ENCODE results near the gene RGS21. TPM values are rescaled to one million over a fixed set of nuclear protein-coding genes. Genes with fewer than 3 reads are reported as not detected.

Gene RGS21
- total RNA-seq, 1 donor from 2014 or later: not detected

GRCh38 chr1:192382758-192383157, 66.0 kb downstream of the RGS21 start:
- peaks cover 3% of the 10 kb centered on the region for H3K36me3 Mint-ChIP-seq (ENCODE audit: unreplicated experiment)
- TF ChIP-seq CTCF (IDR thresholded peaks at IDR 0.05): no peak
- no peak overlapping the region for H3K27ac Mint-ChIP-seq (ENCODE audit: unreplicated experiment)
- no peak for DNase-seq (ENCODE audit: extremely low spot score, unreplicated experiment)
- H3K4me3 Mint-ChIP-seq (ENCODE audit: unreplicated experiment): no peak overlapping the region
- no peaks in the 10 kb centered on the region for H3K27me3 Mint-ChIP-seq (ENCODE audit: unreplicated experiment)
- peaks cover 24% of the 10 kb centered on the region for H3K9me3 Mint-ChIP-seq (ENCODE audit: unreplicated experiment)
- H3K4me1 Mint-ChIP-seq (ENCODE audit: unreplicated experiment): peaks cover 17% of the 10 kb centered on the region

GRCh38 chr1:192386051-192386650, 69.4 kb downstream of the RGS21 start:
- H3K27ac Mint-ChIP-seq (ENCODE audit: unreplicated experiment): no peak overlapping the region
- peaks cover 24% of the 10 kb centered on the region for H3K9me3 Mint-ChIP-seq (ENCODE audit: unreplicated experiment)
- no peaks in the 10 kb centered on the region for H3K27me3 Mint-ChIP-seq (ENCODE audit: unreplicated experiment)
- H3K4me3 Mint-ChIP-seq (ENCODE audit: unreplicated experiment): no peak overlapping the region
- DNase-seq (ENCODE audit: extremely low spot score, unreplicated experiment): no peak
- TF ChIP-seq CTCF (IDR thresholded peaks at IDR 0.05): no peak
- peaks cover 3% of the 10 kb centered on the region for H3K36me3 Mint-ChIP-seq (ENCODE audit: unreplicated experiment)
- no peaks in the 10 kb centered on the region for H3K4me1 Mint-ChIP-seq (ENCODE audit: unreplicated experiment)

GRCh38 chr1:192395211-192395610, 78.4 kb downstream of the RGS21 start:
- H3K4me3 Mint-ChIP-seq (ENCODE audit: unreplicated experiment): no peak overlapping the region
- H3K9me3 Mint-ChIP-seq (ENCODE audit: unreplicated experiment): no peaks in the 10 kb centered on the region
- H3K27ac Mint-ChIP-seq (ENCODE audit: unreplicated experiment): no peak overlapping the region
- no peaks in the 10 kb centered on the region for H3K36me3 Mint-ChIP-seq (ENCODE audit: unreplicated experiment)
- H3K4me1 Mint-ChIP-seq (ENCODE audit: unreplicated experiment): no peaks in the 10 kb centered on the region
- no peak for TF ChIP-seq CTCF (IDR thresholded peaks at IDR 0.05)
- no peak for DNase-seq (ENCODE audit: extremely low spot score, unreplicated experiment)
- H3K27me3 Mint-ChIP-seq (ENCODE audit: unreplicated experiment): no peaks in the 10 kb centered on the region

- DNase-seq (ENCODE audit: extremely low spot score, unreplicated experiment): no peak
- no peaks in the 10 kb centered on the region for H3K9me3 Mint-ChIP-seq (ENCODE audit: unreplicated experiment)
- no peaks in the 10 kb centered on the region for H3K27me3 Mint-ChIP-seq (ENCODE audit: unreplicated experiment)
- no peak for TF ChIP-seq CTCF (IDR thresholded peaks at IDR 0.05)
- H3K4me3 Mint-ChIP-seq (ENCODE audit: unreplicated experiment): no peak overlapping the region
- H3K4me1 Mint-ChIP-seq (ENCODE audit: unreplicated experiment): peaks cover 3% of the 10 kb centered on the region
- no peak overlapping the region for H3K27ac Mint-ChIP-seq (ENCODE audit: unreplicated experiment)
- no peaks in the 10 kb centered on the region for H3K36me3 Mint-ChIP-seq (ENCODE audit: unreplicated experiment)
Observed at GRCh38 chr1:192395895-192396294, 79.1 kb downstream of the RGS21 start.

GRCh38 chr1:192399161-192399560, 82.4 kb downstream of the RGS21 start:
- no peak for TF ChIP-seq CTCF (IDR thresholded peaks at IDR 0.05)
- Mint-ChIP-seq H3K27ac (ENCODE audit: unreplicated experiment) (no peak overlapping the region), H3K4me3 (ENCODE audit: unreplicated experiment) (no peak overlapping the region), H3K4me1 (ENCODE audit: unreplicated experiment) (peaks cover 24% of the 10 kb centered on the region), H3K36me3 (ENCODE audit: unreplicated experiment) (no peaks in the 10 kb centered on the region), H3K9me3 (ENCODE audit: unreplicated experiment) (no peaks in the 10 kb centered on the region), H3K27me3 (ENCODE audit: unreplicated experiment) (no peaks in the 10 kb centered on the region)
- DNase-seq (ENCODE audit: extremely low spot score, unreplicated experiment): no peak
